ENCODE measurements around the gene DYSF. TPM values are rescaled to one million over a fixed set of nuclear protein-coding genes. Genes with fewer than 3 reads are reported as not detected.

DYSF gene
- total RNA-seq, 1 experiment from 2014 or later, result 0.24 TPM

DNA sequence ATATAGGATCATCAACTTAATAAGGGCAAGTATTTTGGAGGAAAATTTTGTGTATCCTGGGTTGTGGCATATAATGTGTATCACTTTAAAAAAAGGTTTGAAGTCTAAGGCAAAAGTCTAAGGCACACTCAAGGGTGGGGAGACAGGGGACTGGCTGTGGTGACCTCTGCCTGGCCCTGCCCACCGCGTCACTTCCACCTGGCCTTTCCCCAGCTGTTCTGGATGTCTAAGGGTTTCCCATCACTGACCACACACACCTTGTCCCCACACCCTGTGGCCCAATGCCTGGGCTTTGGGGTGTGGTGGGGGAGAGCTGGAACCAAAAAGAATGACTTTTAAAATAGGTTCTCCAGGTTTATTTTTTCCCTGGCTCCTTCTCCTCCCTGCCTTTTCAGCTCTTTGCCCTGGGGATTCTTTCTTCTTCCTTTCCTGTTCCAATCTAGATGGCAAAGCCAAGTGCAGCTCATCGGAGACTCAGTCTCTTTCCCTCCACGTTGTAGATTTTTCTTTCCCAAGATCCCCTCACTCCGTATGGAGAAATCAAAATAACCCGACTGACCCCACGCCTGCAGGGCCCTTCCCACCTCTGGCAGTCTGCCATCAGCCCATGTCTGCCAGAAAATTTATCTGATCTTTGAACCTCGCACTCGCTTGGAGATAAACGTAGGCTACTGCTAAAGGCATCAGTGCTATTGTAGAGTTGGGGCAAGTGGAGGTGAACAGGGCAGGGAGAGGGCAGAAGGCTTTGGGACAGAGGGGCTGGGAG is 257.2 kb downstream of the DYSF start:
- POLR2A ChIA-PET (ENCODE audit: low non-redundant PET), result no interaction called here
- H3K36me3 ChIP-seq (ENCODE audit: insufficient read depth, low read length, poor library complexity, severe bottlenecking), result no peaks in the 10 kb centered on the region
- BruUV-seq (replicated peaks), result no TSS peak
- no peak overlapping the region for H3K4me3 ChIP-seq (ENCODE audit: low read depth, low read length, poor library complexity, severe bottlenecking)
- no peak for DNase-seq (ENCODE audit: low spot score)
- intact Hi-C loops (cut with micrococcal nuclease; ENCODE audit: unreplicated experiment), result no loop called here
- H3K9me3 ChIP-seq (ENCODE audit: low read depth, low read length, poor library complexity, severe bottlenecking), result no peaks in the 10 kb centered on the region
- TF ChIP-seq CTCF (conservative IDR thresholded peaks at IDR 0.05; ENCODE audit: low read depth, low read length), result no peak
- no peak for TF ChIP-seq EZH2 (IDR thresholded peaks at IDR 0.05; ENCODE audit: borderline replicate concordance, low read depth, low read length, poor library complexity, severe bottlenecking)
- no peak overlapping the region for H3K27ac ChIP-seq (ENCODE audit: low read depth, low read length, poor library complexity, severe bottlenecking)
- H3K27me3 ChIP-seq (replicated peaks; ENCODE audit: insufficient read depth, low read depth, low read length, poor library complexity), result no peaks in the 10 kb centered on the region
- H3K4me1 ChIP-seq (ENCODE audit: insufficient read depth, low read length, poor library complexity, severe bottlenecking), result no peaks in the 10 kb centered on the region
- CTCF ChIA-PET, result no interaction called here

- intact Hi-C loops (cut with micrococcal nuclease; ENCODE audit: unreplicated experiment), result no loop called here
- no peak for DNase-seq (ENCODE audit: low spot score)
- BruUV-seq (replicated peaks), result no TSS peak
- H3K4me3 ChIP-seq (ENCODE audit: low read depth, low read length, poor library complexity, severe bottlenecking), result no peak overlapping the region
- H3K27me3 ChIP-seq (replicated peaks; ENCODE audit: insufficient read depth, low read depth, low read length, poor library complexity), result no peaks in the 10 kb centered on the region
- H3K9me3 ChIP-seq (ENCODE audit: low read depth, low read length, poor library complexity, severe bottlenecking), result no peaks in the 10 kb centered on the region
- H3K4me1 ChIP-seq (ENCODE audit: insufficient read depth, low read length, poor library complexity, severe bottlenecking), result no peaks in the 10 kb centered on the region
- H3K27ac ChIP-seq (ENCODE audit: low read depth, low read length, poor library complexity, severe bottlenecking), result no peak overlapping the region
- ChIA-PET POLR2A (ENCODE audit: low non-redundant PET) (no interaction called here), CTCF (no interaction called here)
- TF ChIP-seq EZH2 (IDR thresholded peaks at IDR 0.05; ENCODE audit: borderline replicate concordance, low read depth, low read length, poor library complexity, severe bottlenecking) (no peak), CTCF (conservative IDR thresholded peaks at IDR 0.05; ENCODE audit: low read depth, low read length) (no peak)
- H3K36me3 ChIP-seq (ENCODE audit: insufficient read depth, low read length, poor library complexity, severe bottlenecking), result no peaks in the 10 kb centered on the region
These were observed 257.9 kb downstream of the DYSF start for GRCh38 chr2:71711133-71711855.

DNA sequence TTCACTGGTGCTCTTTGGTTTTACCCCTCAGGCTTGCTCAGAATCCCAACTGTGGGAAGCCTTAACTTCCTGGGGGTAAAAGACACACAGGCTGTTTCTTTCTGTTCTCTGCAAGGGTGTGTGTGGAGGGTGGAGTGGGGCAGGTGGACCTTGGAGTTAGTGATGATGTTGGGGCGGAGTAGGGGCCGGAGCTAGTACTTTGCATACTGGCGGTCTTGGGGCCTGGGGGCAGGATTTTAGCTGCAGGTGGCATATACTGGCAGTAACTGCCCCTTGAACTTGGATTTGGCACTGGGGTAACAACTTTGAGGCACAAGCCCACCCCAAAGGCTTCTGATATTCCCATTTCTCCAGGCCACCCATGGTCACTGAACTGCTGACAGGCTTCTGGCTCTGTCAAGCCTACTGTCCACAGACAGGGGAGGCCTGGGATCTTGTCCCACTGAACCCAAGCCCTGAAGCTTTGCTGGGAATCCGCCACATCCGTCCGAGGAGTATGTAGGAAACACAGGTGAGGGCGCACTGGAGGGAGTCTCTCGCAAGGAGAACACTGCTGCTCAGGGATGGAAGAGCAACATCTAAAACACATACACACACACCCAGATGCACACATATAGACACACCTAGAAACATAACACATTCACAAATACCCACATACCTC is 258.9 kb downstream of the DYSF start:
- ChIA-PET CTCF (no interaction called here), POLR2A (ENCODE audit: low non-redundant PET) (no interaction called here)
- no TSS peak for BruUV-seq (replicated peaks)
- Histone ChIP-seq H3K4me3 (ENCODE audit: low read depth, low read length, poor library complexity, severe bottlenecking) (no peak overlapping the region), H3K4me1 (ENCODE audit: insufficient read depth, low read length, poor library complexity, severe bottlenecking) (no peaks in the 10 kb centered on the region), H3K36me3 (ENCODE audit: insufficient read depth, low read length, poor library complexity, severe bottlenecking) (no peaks in the 10 kb centered on the region), H3K27me3 (replicated peaks; ENCODE audit: insufficient read depth, low read depth, low read length, poor library complexity) (no peaks in the 10 kb centered on the region), H3K27ac (ENCODE audit: low read depth, low read length, poor library complexity, severe bottlenecking) (no peak overlapping the region), H3K9me3 (ENCODE audit: low read depth, low read length, poor library complexity, severe bottlenecking) (no peaks in the 10 kb centered on the region)
- no peak for DNase-seq (ENCODE audit: low spot score)
- intact Hi-C loops (cut with micrococcal nuclease; ENCODE audit: unreplicated experiment), result no loop called here
- TF ChIP-seq CTCF (conservative IDR thresholded peaks at IDR 0.05; ENCODE audit: low read depth, low read length), result no peak
- TF ChIP-seq EZH2 (IDR thresholded peaks at IDR 0.05; ENCODE audit: borderline replicate concordance, low read depth, low read length, poor library complexity, severe bottlenecking), result no peak
